T-helper 2 cell treated with Interferon-gamma antibody and Interleukin-4, amounts not matched to agents 5 μg/mL and 100 μg/mL, for 36 hours (primary cell): ENCODE results near the gene SLC2A14.
"Not testable (repeated sequence)": the region's sequence is repeated elsewhere in the genome, so short reads cannot be mapped to it uniquely, and the experiment has no call there.

Experiments used
- DNase-seq: peaks from one replicate; pipeline ENCODE4 v3.0.0; 2021; ENCODE audit warnings: low spot score
- H3K27ac Mint-ChIP-seq: one replicate; pipeline ENCODE4 v1.8.0; 2021; ENCODE audit warnings: mild to moderate bottlenecking, mixed read lengths
- H3K27me3 Mint-ChIP-seq: one replicate; pipeline ENCODE4 v1.8.0; 2021; ENCODE audit warnings: low read depth, mixed read lengths
- H3K36me3 Mint-ChIP-seq: one replicate; pipeline ENCODE4 v1.8.0; 2021; ENCODE audit warnings: low read depth, mixed read lengths
- H3K4me1 Mint-ChIP-seq: one replicate; pipeline ENCODE4 v1.8.0; 2021; ENCODE audit warnings: low read depth, mixed read lengths
- H3K4me3 Mint-ChIP-seq: one replicate; pipeline ENCODE4 v1.8.0; 2022; ENCODE audit warnings: mild to moderate bottlenecking, moderate library complexity, mixed read lengths
- H3K9me3 Mint-ChIP-seq: one replicate; pipeline ENCODE4 v1.8.0; 2021; ENCODE audit warnings: mixed read lengths

Gene SLC2A14

GRCh38 chr12:7892186-7892980 lies 19.7 kb upstream of the SLC2A14 start:
- Mint-ChIP-seq H3K9me3 (no peaks in the 10 kb centered on the region), H3K27ac (no peak overlapping the region), H3K27me3 (peaks cover 6% of the 10 kb centered on the region), H3K4me1 (no peaks in the 10 kb centered on the region), H3K4me3 (no peak overlapping the region), H3K36me3 (no peaks in the 10 kb centered on the region)
- DNase-seq = no peak

- Mint-ChIP-seq H3K36me3 (no peaks in the 10 kb centered on the region), H3K27me3 (peaks cover 7% of the 10 kb centered on the region), H3K4me1 (no peaks in the 10 kb centered on the region), H3K9me3 (no peaks in the 10 kb centered on the region), H3K27ac (no peak overlapping the region), H3K4me3 (no peak overlapping the region)
- no peak for DNase-seq
These were observed 12.0 kb upstream of the SLC2A14 start for GRCh38 chr12:7884689-7885088.

- H3K4me3 Mint-ChIP-seq, H3K27ac Mint-ChIP-seq, H3K9me3 Mint-ChIP-seq, H3K27me3 Mint-ChIP-seq, H3K36me3 Mint-ChIP-seq, H3K4me1 Mint-ChIP-seq, DNase-seq: not testable (repeated sequence)
These were observed 9.0 kb upstream of the SLC2A14 start for GRCh38 chr12:7881736-7882120.

- not testable (repeated sequence) for H3K27ac Mint-ChIP-seq, H3K4me3 Mint-ChIP-seq, H3K36me3 Mint-ChIP-seq, H3K4me1 Mint-ChIP-seq, H3K9me3 Mint-ChIP-seq, DNase-seq, H3K27me3 Mint-ChIP-seq
These were observed 8.4 kb upstream of the SLC2A14 start for GRCh38 chr12:7880952-7881735.

GRCh38 chr12:7879246-7879645 lies 6.5 kb upstream of the SLC2A14 start:
- DNase-seq = no peak
- no peak overlapping the region for H3K4me3 Mint-ChIP-seq
- no peaks in the 10 kb centered on the region for H3K9me3 Mint-ChIP-seq
- no peak overlapping the region for H3K27ac Mint-ChIP-seq
- H3K36me3 Mint-ChIP-seq = no peaks in the 10 kb centered on the region
- no peaks in the 10 kb centered on the region for H3K4me1 Mint-ChIP-seq
- H3K27me3 Mint-ChIP-seq = peaks cover 1% of the 10 kb centered on the region

GRCh38 chr12:7877420-7877819 lies 4.7 kb upstream of the SLC2A14 start:
- no peak for DNase-seq
- no peaks in the 10 kb centered on the region for H3K4me1 Mint-ChIP-seq
- H3K36me3 Mint-ChIP-seq = no peaks in the 10 kb centered on the region
- no peak overlapping the region for H3K4me3 Mint-ChIP-seq
- peaks cover 13% of the 10 kb centered on the region for H3K27me3 Mint-ChIP-seq
- H3K27ac Mint-ChIP-seq = no peak overlapping the region
- H3K9me3 Mint-ChIP-seq = no peaks in the 10 kb centered on the region

GRCh38 chr12:7870335-7870734 lies 2.4 kb downstream of the SLC2A14 start:
- H3K27me3 Mint-ChIP-seq = peaks cover 38% of the 10 kb centered on the region
- H3K4me1 Mint-ChIP-seq = no peaks in the 10 kb centered on the region
- no peak for DNase-seq
- no peak overlapping the region for H3K4me3 Mint-ChIP-seq
- no peak overlapping the region for H3K27ac Mint-ChIP-seq
- no peaks in the 10 kb centered on the region for H3K9me3 Mint-ChIP-seq
- no peaks in the 10 kb centered on the region for H3K36me3 Mint-ChIP-seq

GRCh38 chr12:7869137-7869536 lies 3.6 kb downstream of the SLC2A14 start:
- H3K9me3 Mint-ChIP-seq = no peaks in the 10 kb centered on the region
- H3K4me3 Mint-ChIP-seq = no peak overlapping the region
- H3K27ac Mint-ChIP-seq = no peak overlapping the region
- H3K27me3 Mint-ChIP-seq = peaks cover 35% of the 10 kb centered on the region
- H3K4me1 Mint-ChIP-seq = no peaks in the 10 kb centered on the region
- DNase-seq = no peak
- H3K36me3 Mint-ChIP-seq = no peaks in the 10 kb centered on the region

GRCh38 chr12:7868391-7868790 lies 4.3 kb downstream of the SLC2A14 start:
- Mint-ChIP-seq H3K9me3 (no peaks in the 10 kb centered on the region), H3K36me3 (no peaks in the 10 kb centered on the region), H3K27ac (no peak overlapping the region), H3K4me1 (no peaks in the 10 kb centered on the region), H3K27me3 (peaks cover 28% of the 10 kb centered on the region), H3K4me3 (no peak overlapping the region)
- DNase-seq = no peak

GRCh38 chr12:7864601-7865150 lies 8.0 kb downstream of the SLC2A14 start:
- DNase-seq = no peak
- no peaks in the 10 kb centered on the region for H3K36me3 Mint-ChIP-seq
- H3K27ac Mint-ChIP-seq = no peak overlapping the region
- H3K27me3 Mint-ChIP-seq = no peaks in the 10 kb centered on the region
- H3K4me1 Mint-ChIP-seq = peaks cover 7% of the 10 kb centered on the region
- H3K9me3 Mint-ChIP-seq = no peaks in the 10 kb centered on the region
- H3K4me3 Mint-ChIP-seq = no peak overlapping the region

- H3K9me3 Mint-ChIP-seq, H3K27me3 Mint-ChIP-seq, H3K36me3 Mint-ChIP-seq, DNase-seq: not testable (repeated sequence)
- peak overlapping the region; percentile 55 for H3K27ac Mint-ChIP-seq
- H3K4me3 Mint-ChIP-seq = peak overlapping the region; percentile 36
- H3K4me1 Mint-ChIP-seq = peaks cover 10% of the 10 kb centered on the region
These were observed 9.8 kb downstream of the SLC2A14 start for GRCh38 chr12:7862814-7863348.

- H3K27ac Mint-ChIP-seq, H3K9me3 Mint-ChIP-seq, DNase-seq, H3K4me3 Mint-ChIP-seq, H3K36me3 Mint-ChIP-seq, H3K27me3 Mint-ChIP-seq: not testable (repeated sequence)
- H3K4me1 Mint-ChIP-seq = peaks cover 10% of the 10 kb centered on the region
These were observed 10.4 kb downstream of the SLC2A14 start for GRCh38 chr12:7862301-7862700.

GRCh38 chr12:7859552-7859951 lies 13.2 kb downstream of the SLC2A14 start:
- H3K4me3 Mint-ChIP-seq = no peak overlapping the region
- peaks cover 10% of the 10 kb centered on the region for H3K4me1 Mint-ChIP-seq
- H3K36me3 Mint-ChIP-seq = no peaks in the 10 kb centered on the region
- H3K27ac Mint-ChIP-seq = no peak overlapping the region
- DNase-seq = no peak
- H3K27me3 Mint-ChIP-seq = peaks cover 8% of the 10 kb centered on the region
- no peaks in the 10 kb centered on the region for H3K9me3 Mint-ChIP-seq

GRCh38 chr12:7857971-7858370 lies 14.7 kb downstream of the SLC2A14 start:
- H3K27ac Mint-ChIP-seq = no peak overlapping the region
- no peak overlapping the region for H3K4me3 Mint-ChIP-seq
- no peaks in the 10 kb centered on the region for H3K9me3 Mint-ChIP-seq
- peaks cover 12% of the 10 kb centered on the region for H3K27me3 Mint-ChIP-seq
- H3K36me3 Mint-ChIP-seq = no peaks in the 10 kb centered on the region
- peaks cover 8% of the 10 kb centered on the region for H3K4me1 Mint-ChIP-seq
- DNase-seq = no peak
